GM23338 (cell line): ENCODE data around the gene DNAJC6. TPM values are rescaled to one million over a fixed set of nuclear protein-coding genes. Genes with fewer than 3 reads are reported as not detected.

ENCODE experiments used
- ATAC-seq: fragments of 200-7000 bp; cut with Tn5 transposase; 3 replicates; pipeline ENCODE4 v1.9.1; 2020
- DNase-seq: peaks from one replicate; pipeline ENCODE4 v3.0.0-alpha.2; 2015; ENCODE audit warnings: low spot score
- H2AFZ ChIP-seq: fragments of 200-600 bp; sonication (generic); 2 replicates; pipeline ENCODE4 v1.8.0; 2016; ENCODE audit warnings: antibody characterized with exemption, mild to moderate bottlenecking, moderate library complexity
- H3F3A ChIP-seq: fragments of 200-600 bp; sonication (generic); replicated peaks from 2 replicates; pipeline ENCODE4 v1.8.0; 2017; ENCODE audit warnings: antibody characterized with exemption, mixed run types, low read depth
- H3K27ac ChIP-seq: fragments of 200-600 bp; sonication (generic); 2 replicates; pipeline ENCODE4 v1.6.1; 2016; ENCODE audit warnings: low read depth
- H3K27me3 ChIP-seq: fragments of 200-600 bp; sonication (generic); 2 replicates; pipeline ENCODE4 v1.8.0; 2016; ENCODE audit warnings: mild to moderate bottlenecking, mixed run types, moderate library complexity; ENCODE audit not compliant: insufficient read depth
- H3K36me3 ChIP-seq: fragments of 200-600 bp; sonication (generic); 2 replicates; pipeline ENCODE4 v1.8.0; 2016; ENCODE audit warnings: mild to moderate bottlenecking; ENCODE audit not compliant: insufficient read depth
- H3K4me1 ChIP-seq: fragments of 200-600 bp; sonication (generic); 2 replicates; pipeline ENCODE4 v1.8.0; 2016; ENCODE audit warnings: mild to moderate bottlenecking, moderate library complexity; ENCODE audit not compliant: insufficient read depth
- H3K4me2 ChIP-seq: fragments of 200-600 bp; sonication (generic); 2 replicates; pipeline ENCODE4 v1.7.1; 2017; ENCODE audit warnings: mixed run types
- H3K4me3 ChIP-seq: fragments of 200-600 bp; sonication (generic); 2 replicates; pipeline ENCODE4 v1.6.1; 2016; ENCODE audit warnings: mixed run types
- H3K79me2 ChIP-seq: fragments of 200-600 bp; sonication (generic); replicated peaks from 2 replicates; pipeline ENCODE4 v1.8.0; 2017; ENCODE audit warnings: mild to moderate bottlenecking; ENCODE audit not compliant: insufficient read depth
- H3K9me2 ChIP-seq: fragments of 200-600 bp; sonication (generic); 2 replicates; pipeline ENCODE4 v1.8.0; 2017; ENCODE audit not compliant: insufficient read depth
- H4K20me1 ChIP-seq: fragments of 200-600 bp; sonication (generic); replicated peaks from 2 replicates; pipeline ENCODE4 v1.8.0; 2017; ENCODE audit warnings: mild to moderate bottlenecking; ENCODE audit not compliant: insufficient read depth
- H3K27ac Mint-ChIP-seq: 2 replicates; pipeline ENCODE4 v1.8.0; 2020; ENCODE audit warnings: inconsistent platforms, mild to moderate bottlenecking, moderate library complexity, mixed read lengths
- H3K27me3 Mint-ChIP-seq: 3 replicates; pipeline ENCODE4 v1.8.0; 2022; ENCODE audit warnings: low read depth, mild to moderate bottlenecking, moderate library complexity, mixed read lengths, inconsistent platforms; ENCODE audit not compliant: insufficient read depth, poor library complexity
- H3K36me3 Mint-ChIP-seq: 3 replicates; pipeline ENCODE4 v1.8.0; 2021; ENCODE audit warnings: low read depth, mild to moderate bottlenecking, inconsistent platforms, moderate library complexity, mixed read lengths
- H3K4me1 Mint-ChIP-seq: 3 replicates; pipeline ENCODE4 v1.8.0; 2020; ENCODE audit warnings: mild to moderate bottlenecking, inconsistent platforms, mixed read lengths
- H3K4me3 Mint-ChIP-seq: 3 replicates; pipeline ENCODE4 v1.8.0; 2021; ENCODE audit warnings: moderate library complexity, mild to moderate bottlenecking, inconsistent platforms, mixed read lengths
- H3K9me3 Mint-ChIP-seq: 3 replicates; pipeline ENCODE4 v1.8.0; 2020; ENCODE audit warnings: moderate library complexity, mild to moderate bottlenecking, inconsistent platforms, mixed read lengths
- CREB1 ChIP-seq: fragments of 250-450 bp; sonication (Bioruptor Pico); IDR thresholded peaks from 2 replicates; pipeline ENCODE4 v1.5.0; 2020; ENCODE audit warnings: low read depth, mild to moderate bottlenecking, moderate library complexity
- EZH2 ChIP-seq: fragments of 200-600 bp; sonication (generic); IDR thresholded peaks from one replicate; pipeline ENCODE4 v1.8.0; 2017; ENCODE audit warnings: antibody characterized with exemption, mild to moderate bottlenecking, low read depth; ENCODE audit not compliant: unreplicated experiment
- JUNB ChIP-seq: IDR thresholded peaks from one replicate; pipeline ENCODE4 v1.6.1; 2016; ENCODE audit warnings: antibody characterized with exemption; ENCODE audit not compliant: unreplicated experiment
- NANOG ChIP-seq: IDR thresholded peaks from 2 replicates; pipeline ENCODE4 v1.6.1; 2016; ENCODE audit warnings: antibody characterized with exemption, borderline replicate concordance
- POLR2AphosphoS5 ChIP-seq: IDR thresholded peaks from 2 replicates; pipeline ENCODE4 v1.6.1; 2016; ENCODE audit warnings: antibody characterized with exemption, low read depth
- ZNF114 ChIP-seq: fragments of 250-450 bp; sonication (Bioruptor Pico); IDR thresholded peaks from 2 replicates; pipeline ENCODE4 v1.5.0; 2020; ENCODE audit warnings: mild to moderate bottlenecking, moderate library complexity
- ZNF331 ChIP-seq: fragments of 250-450 bp; sonication (Bioruptor Pico); IDR thresholded peaks from 2 replicates; pipeline ENCODE4 v1.5.0; 2020; ENCODE audit warnings: low read depth, mild to moderate bottlenecking, moderate library complexity
- ZNF462 ChIP-seq: fragments of 250-450 bp; sonication (Bioruptor Pico); IDR thresholded peaks from 2 replicates; pipeline ENCODE4 v1.5.0; 2020; ENCODE audit warnings: mild to moderate bottlenecking, moderate library complexity
- polyA plus RNA-seq: library from polyadenylated mRNA; unstranded; fragments of >200 nt; fragmentation: Nextera tagmentation; extraction: Ambion mirVana; gene quantifications from 2 replicates; pipeline ENCODE4 v1.2.1, GENCODE V29; 2016
- total RNA-seq: library from RNA; depleted of rRNA; stranded (reverse); fragments of >200 nt; shearing (Covaris generic); gene quantifications from 2 replicates; pipeline ENCODE4 v1.2.3, GENCODE V29; 2014
- TF ChIP-seq, protein P1 (sequence below), 2 experiments: fragments of 200-600 bp in 1 of 2; sonication (generic) in 1 of 2; conservative IDR thresholded peaks; 2 replicates each; pipeline versions ENCODE4 v1.5.1 to v1.6.1; 2016 to 2017; ENCODE audit warnings: antibody characterized with exemption in 2 of 2, low read depth in 2 of 2, mild to moderate bottlenecking in 2 of 2, moderate library complexity in 1 of 2

The DNAJC6 gene
- total and polyA plus RNA-seq, 2 experiments from 2014 or later = 2.4 to 7.4 TPM

- TF ChIP-seq, protein P1, sequence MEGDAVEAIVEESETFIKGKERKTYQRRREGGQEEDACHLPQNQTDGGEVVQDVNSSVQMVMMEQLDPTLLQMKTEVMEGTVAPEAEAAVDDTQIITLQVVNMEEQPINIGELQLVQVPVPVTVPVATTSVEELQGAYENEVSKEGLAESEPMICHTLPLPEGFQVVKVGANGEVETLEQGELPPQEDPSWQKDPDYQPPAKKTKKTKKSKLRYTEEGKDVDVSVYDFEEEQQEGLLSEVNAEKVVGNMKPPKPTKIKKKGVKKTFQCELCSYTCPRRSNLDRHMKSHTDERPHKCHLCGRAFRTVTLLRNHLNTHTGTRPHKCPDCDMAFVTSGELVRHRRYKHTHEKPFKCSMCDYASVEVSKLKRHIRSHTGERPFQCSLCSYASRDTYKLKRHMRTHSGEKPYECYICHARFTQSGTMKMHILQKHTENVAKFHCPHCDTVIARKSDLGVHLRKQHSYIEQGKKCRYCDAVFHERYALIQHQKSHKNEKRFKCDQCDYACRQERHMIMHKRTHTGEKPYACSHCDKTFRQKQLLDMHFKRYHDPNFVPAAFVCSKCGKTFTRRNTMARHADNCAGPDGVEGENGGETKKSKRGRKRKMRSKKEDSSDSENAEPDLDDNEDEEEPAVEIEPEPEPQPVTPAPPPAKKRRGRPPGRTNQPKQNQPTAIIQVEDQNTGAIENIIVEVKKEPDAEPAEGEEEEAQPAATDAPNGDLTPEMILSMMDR (conservative IDR thresholded peaks at IDR 0.05; ENCODE audit: low read depth in 2 of 2) = no peak
- no peak for TF ChIP-seq NANOG
- no peak for TF ChIP-seq ZNF114 (CRISPR knock-in tag)
- no peak for TF ChIP-seq EZH2
- no peak for TF ChIP-seq ZNF331 (CRISPR knock-in tag)
- no peak for TF ChIP-seq POLR2AphosphoS5
Observed at GRCh38 chr1:65260851-65261473, 48.4 kb upstream of the DNAJC6 start (continued).

GRCh38 chr1:65263286-65263685 is 46.1 kb upstream of the DNAJC6 start:
- Mint-ChIP-seq H3K9me3 (no peaks in the 10 kb centered on the region), H3K4me3 (no peak overlapping the region), H3K4me1 (peaks cover 35% of the 10 kb centered on the region), H3K27ac (no peak overlapping the region), H3K27me3 (peaks cover 5% of the 10 kb centered on the region), H3K36me3 (no peaks in the 10 kb centered on the region)
- H3K27me3 ChIP-seq = peaks cover 24% of the 10 kb centered on the region
- H3K4me1 ChIP-seq = peaks cover 29% of the 10 kb centered on the region
- no peaks in the 10 kb centered on the region for H4K20me1 ChIP-seq
- H3K9me2 ChIP-seq = no peaks in the 10 kb centered on the region
- ATAC-seq = no peak
- no peaks in the 10 kb centered on the region for H3K36me3 ChIP-seq
- H3K79me2 ChIP-seq = no peaks in the 10 kb centered on the region
- no peaks in the 10 kb centered on the region for H3F3A ChIP-seq
- no peak overlapping the region for H3K27ac ChIP-seq
- TF ChIP-seq, protein P1 (conservative IDR thresholded peaks at IDR 0.05; ENCODE audit: low read depth in 2 of 2) = no peak
- TF ChIP-seq CREB1 (CRISPR knock-in tag) (no peak), JUNB (no peak), ZNF331 (CRISPR knock-in tag) (no peak), ZNF114 (CRISPR knock-in tag) (no peak), ZNF462 (CRISPR knock-in tag) (no peak)
- H3K4me3 ChIP-seq = no peak overlapping the region
- H2AFZ ChIP-seq = no peak overlapping the region
- no peak for DNase-seq
- H3K4me2 ChIP-seq = no peak overlapping the region
